Measurements from ENCODE around the gene SDK1. TPM values are rescaled to one million over a fixed set of nuclear protein-coding genes. Genes with fewer than 3 reads are reported as not detected.

Gene SDK1
- total RNA-seq, 1 donor: 0.27 TPM

DNA sequence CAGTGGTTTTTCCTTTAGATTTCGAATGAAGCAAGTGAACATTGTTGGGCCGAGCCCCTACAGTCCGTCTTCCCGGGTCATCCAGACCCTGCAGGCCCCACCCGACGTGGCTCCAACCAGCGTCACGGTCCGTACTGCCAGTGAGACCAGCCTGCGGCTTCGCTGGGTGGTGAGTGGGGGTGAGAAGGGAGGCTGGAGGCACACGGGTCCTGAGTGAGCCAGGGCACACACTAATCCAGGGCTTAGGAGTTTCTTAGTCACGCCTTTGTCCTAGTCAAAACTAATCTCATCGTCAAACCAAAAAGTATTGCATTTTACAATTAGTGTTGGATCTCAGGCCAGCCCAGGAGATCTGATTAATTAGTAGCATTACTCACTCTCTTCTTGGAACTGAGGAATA lies 812.2 kb downstream of the SDK1 start:
- TF ChIP-seq, protein P1, sequence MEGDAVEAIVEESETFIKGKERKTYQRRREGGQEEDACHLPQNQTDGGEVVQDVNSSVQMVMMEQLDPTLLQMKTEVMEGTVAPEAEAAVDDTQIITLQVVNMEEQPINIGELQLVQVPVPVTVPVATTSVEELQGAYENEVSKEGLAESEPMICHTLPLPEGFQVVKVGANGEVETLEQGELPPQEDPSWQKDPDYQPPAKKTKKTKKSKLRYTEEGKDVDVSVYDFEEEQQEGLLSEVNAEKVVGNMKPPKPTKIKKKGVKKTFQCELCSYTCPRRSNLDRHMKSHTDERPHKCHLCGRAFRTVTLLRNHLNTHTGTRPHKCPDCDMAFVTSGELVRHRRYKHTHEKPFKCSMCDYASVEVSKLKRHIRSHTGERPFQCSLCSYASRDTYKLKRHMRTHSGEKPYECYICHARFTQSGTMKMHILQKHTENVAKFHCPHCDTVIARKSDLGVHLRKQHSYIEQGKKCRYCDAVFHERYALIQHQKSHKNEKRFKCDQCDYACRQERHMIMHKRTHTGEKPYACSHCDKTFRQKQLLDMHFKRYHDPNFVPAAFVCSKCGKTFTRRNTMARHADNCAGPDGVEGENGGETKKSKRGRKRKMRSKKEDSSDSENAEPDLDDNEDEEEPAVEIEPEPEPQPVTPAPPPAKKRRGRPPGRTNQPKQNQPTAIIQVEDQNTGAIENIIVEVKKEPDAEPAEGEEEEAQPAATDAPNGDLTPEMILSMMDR (IDR thresholded peaks at IDR 0.05; ENCODE audit: insufficient read depth, low read length): no peak

DNA sequence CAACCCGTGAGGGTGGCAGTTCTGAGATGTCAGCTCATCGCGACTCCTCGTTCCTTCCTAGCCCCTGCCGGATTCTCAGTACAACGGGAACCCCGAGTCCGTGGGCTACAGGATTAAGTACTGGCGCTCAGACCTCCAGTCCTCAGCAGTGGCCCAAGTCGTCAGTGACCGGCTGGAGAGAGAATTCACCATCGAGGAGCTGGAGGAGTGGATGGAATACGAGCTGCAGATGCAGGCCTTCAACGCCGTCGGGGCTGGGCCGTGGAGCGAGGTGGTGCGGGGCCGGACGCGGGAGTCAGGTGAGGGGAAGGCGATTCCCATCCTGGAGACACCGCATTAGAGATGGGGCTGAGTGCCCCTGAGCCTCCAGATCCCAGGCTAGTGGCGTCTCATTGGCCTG lies 812.9 kb downstream of the SDK1 start:
- DNase-seq (ENCODE audit: low read depth): no peak
- TF ChIP-seq, protein P1 (IDR thresholded peaks at IDR 0.05; ENCODE audit: insufficient read depth, low read length): no peak
- no peak overlapping the region for H3K4me3 ChIP-seq (ENCODE audit: low read depth, low read length)

More for the DNA sequence above, 812.2 kb downstream of the SDK1 start:
- no peak overlapping the region for H3K4me3 ChIP-seq (ENCODE audit: low read depth, low read length)
- no peak for DNase-seq (ENCODE audit: low read depth)

DNA sequence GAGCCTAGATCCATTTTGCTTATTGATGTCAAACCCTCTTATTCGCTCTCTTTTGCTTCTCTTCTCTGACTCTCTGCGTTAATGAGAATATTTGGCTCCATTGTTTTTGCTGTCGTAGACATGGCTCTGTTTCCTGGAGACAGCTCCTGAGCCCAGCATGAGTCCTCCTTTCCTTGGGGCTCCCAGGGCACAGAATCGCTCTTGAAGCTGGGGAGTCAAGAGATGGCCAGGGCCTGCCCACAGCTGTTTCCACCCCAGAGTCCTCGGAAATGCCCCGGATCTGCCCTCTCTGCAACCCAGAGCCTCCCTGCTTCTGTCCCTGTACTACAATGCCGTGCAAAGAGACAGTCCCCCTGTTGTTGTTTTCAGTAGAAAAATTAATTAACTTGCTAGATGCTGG lies 814.4 kb downstream of the SDK1 start:
- TF ChIP-seq, protein P1 (IDR thresholded peaks at IDR 0.05; ENCODE audit: insufficient read depth, low read length): no peak
- H3K4me3 ChIP-seq (ENCODE audit: low read depth, low read length): no peak overlapping the region
- DNase-seq (ENCODE audit: low read depth): no peak

DNA sequence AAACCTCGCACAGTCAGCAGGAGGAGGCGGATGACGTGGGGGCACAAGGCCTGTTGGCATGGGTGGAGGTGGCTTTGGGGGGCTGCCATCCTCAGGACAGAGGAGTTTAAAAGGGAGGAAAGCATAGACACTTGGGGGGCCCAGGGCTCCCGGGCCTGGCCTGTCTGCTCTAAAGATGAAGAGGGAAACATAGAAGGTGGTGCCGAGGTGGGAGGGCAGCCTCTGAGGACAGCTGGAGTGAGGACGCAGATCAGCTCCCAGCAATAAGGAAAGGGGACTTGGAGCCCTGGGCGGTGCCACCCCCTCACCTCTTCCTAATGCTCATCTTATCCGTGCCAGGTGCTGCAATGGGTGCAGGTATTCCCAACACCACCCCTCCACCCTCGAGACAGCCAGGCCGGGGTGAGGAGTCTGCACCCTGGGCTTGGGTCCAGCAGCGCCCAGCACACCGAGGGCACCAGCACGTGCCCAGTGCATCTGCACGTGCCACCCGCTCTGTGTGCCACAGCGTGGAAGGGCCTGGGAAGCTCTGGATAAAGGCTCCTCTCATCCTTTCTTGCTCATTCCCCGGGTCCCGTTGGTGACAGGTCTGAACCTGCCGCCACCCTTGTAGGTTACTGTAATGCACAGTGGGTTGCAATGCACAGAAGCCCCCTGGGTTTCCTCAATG lies 815.0 kb downstream of the SDK1 start:
- TF ChIP-seq, protein P1 (IDR thresholded peaks at IDR 0.05; ENCODE audit: insufficient read depth, low read length): no peak
- no peak for DNase-seq (ENCODE audit: low read depth)
- H3K4me3 ChIP-seq (ENCODE audit: low read depth, low read length): no peak overlapping the region

DNA sequence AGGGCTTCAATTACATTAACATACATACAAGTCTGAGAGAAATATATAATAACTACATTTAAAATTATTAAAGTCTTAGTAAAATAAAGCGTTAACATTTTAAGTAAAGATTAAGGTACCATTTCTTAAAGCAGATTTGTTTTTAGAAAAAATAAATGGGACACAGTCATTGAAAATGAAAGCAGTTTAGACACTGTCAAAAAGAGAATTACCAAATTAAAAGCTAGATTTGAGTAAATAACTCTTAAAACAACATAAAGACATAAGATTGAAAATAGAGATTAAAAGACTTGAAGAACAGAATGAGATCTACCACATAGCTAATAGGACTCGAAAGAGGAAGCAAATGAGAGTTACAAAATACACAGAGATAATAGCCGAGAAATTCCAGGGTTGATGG lies 818.8 kb downstream of the SDK1 start:
- no peak overlapping the region for H3K4me3 ChIP-seq (ENCODE audit: low read depth, low read length)
- TF ChIP-seq, protein P1 (IDR thresholded peaks at IDR 0.05; ENCODE audit: insufficient read depth, low read length): no peak
- DNase-seq (ENCODE audit: low read depth): no peak

DNA sequence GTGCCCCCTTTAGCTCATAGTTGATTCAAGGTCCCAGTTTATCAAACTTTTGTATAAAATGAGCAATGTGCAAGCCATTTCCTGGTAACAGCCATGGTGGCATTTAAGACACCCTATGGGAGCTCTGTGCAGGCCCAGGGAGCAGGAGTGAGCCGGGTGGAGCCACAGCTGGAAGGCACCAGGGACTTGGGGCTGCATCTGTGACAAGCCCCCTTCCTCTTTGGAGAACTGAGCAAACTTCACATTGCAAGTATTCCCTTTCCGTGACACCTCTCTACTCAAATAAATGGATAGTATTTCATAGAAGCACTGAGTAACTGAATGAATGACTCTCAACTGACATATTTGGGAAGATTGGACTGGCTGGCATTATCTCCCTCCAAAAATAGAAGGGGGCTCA lies 822.3 kb downstream of the SDK1 start:
- no peak for DNase-seq (ENCODE audit: low read depth)
- H3K4me3 ChIP-seq (ENCODE audit: low read depth, low read length): no peak overlapping the region
- TF ChIP-seq, protein P1 (IDR thresholded peaks at IDR 0.05; ENCODE audit: insufficient read depth, low read length): no peak

DNA sequence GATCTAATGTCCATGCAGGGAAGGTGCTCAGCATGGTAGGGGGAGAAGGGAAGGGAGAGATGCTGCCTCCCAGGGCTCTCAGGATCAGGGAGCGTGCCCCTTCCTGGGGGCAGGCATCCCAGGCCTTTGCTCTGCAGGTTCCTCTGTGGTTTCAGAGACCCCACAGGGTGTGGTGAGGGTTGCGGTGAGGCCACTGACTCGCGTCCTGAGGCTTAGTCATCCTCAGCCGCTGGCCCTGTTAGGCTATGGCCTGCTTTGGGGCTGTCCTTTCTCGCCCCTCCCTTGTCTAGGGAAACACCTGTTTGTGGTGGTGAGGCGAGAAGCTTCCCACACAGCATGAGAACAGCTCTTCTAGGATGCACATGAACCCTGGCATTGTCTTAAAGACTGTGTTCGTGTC lies 822.8 kb downstream of the SDK1 start:
- H3K4me3 ChIP-seq (ENCODE audit: low read depth, low read length): no peak overlapping the region
- TF ChIP-seq, protein P1 (IDR thresholded peaks at IDR 0.05; ENCODE audit: insufficient read depth, low read length): no peak
- no peak for DNase-seq (ENCODE audit: low read depth)

All from fibroblast of the aortic adventitia (primary cell).